Smooth muscle cell (in vitro differentiated cells): ENCODE data around the gene ELMO2. TPM values are rescaled to one million over a fixed set of nuclear protein-coding genes. Genes with fewer than 3 reads are reported as not detected.
A peak's percentile ranks its signal among the peaks of the same experiment; 100 is the strongest.

Experiments
- DNase-seq: peaks from one replicate; lab custom pipeline; 2025; ENCODE audit not compliant: unreplicated experiment; lab: John Stamatoyannopoulos, UW
- H2AFZ ChIP-seq: fragments of 200-600 bp; sonication (generic); 2 replicates; pipeline ENCODE4 v1.6.0; 2016; ENCODE audit warnings: antibody characterized with exemption, low read depth, mild to moderate bottlenecking
- H3F3A ChIP-seq: fragments of 200-600 bp; sonication (generic); 2 replicates; pipeline ENCODE4 v1.6.0; 2017; ENCODE audit warnings: antibody characterized with exemption, low read depth
- H3K27ac ChIP-seq: fragments of 200-600 bp; sonication (generic); 2 replicates; pipeline ENCODE4 v1.5.1; 2016; ENCODE audit warnings: low read depth, mild to moderate bottlenecking
- H3K27me3 ChIP-seq: fragments of 200-600 bp; sonication (generic); 2 replicates; pipeline ENCODE4 v1.6.1; 2016; ENCODE audit warnings: low read depth, mild to moderate bottlenecking
- H3K36me3 ChIP-seq: fragments of 200-600 bp; sonication (generic); 2 replicates; pipeline ENCODE4 v1.5.1; 2016; ENCODE audit warnings: low read depth
- H3K4me1 ChIP-seq: fragments of 200-600 bp; sonication (generic); 2 replicates; pipeline ENCODE4 v1.5.1; 2016; ENCODE audit warnings: low read depth
- H3K4me2 ChIP-seq: fragments of 200-600 bp; sonication (generic); 2 replicates; pipeline ENCODE4 v1.6.0; 2016; ENCODE audit warnings: mild to moderate bottlenecking
- H3K4me3 ChIP-seq: fragments of 200-600 bp; sonication (generic); 2 replicates; pipeline ENCODE4 v1.5.1; 2016; ENCODE audit warnings: mild to moderate bottlenecking
- H3K79me2 ChIP-seq: fragments of 200-600 bp; sonication (generic); 2 replicates; pipeline ENCODE4 v1.6.0; 2016; ENCODE audit warnings: low read depth, mild to moderate bottlenecking
- H3K9ac ChIP-seq: fragments of 200-600 bp; sonication (generic); 2 replicates; pipeline ENCODE4 v1.6.0; 2016; ENCODE audit warnings: low read depth
- H3K9me3 ChIP-seq: fragments of 200-600 bp; sonication (generic); replicated peaks from 2 replicates; pipeline ENCODE4 v1.5.1; 2016; ENCODE audit warnings: low read depth
- H4K20me1 ChIP-seq: fragments of 200-600 bp; sonication (generic); 2 replicates; pipeline ENCODE4 v1.6.0; 2016; ENCODE audit warnings: low read depth
- CTCF ChIP-seq: fragments of 200-600 bp; sonication (generic); IDR thresholded peaks from 2 replicates; pipeline ENCODE4 v1.5.1; 2017; ENCODE audit warnings: borderline replicate concordance, mild to moderate bottlenecking, antibody characterized with exemption; ENCODE audit not compliant: insufficient read depth, poor library complexity, severe bottlenecking
- WGBS: methylation state at CpG from one replicate; pipeline ENCODE4 v1.1.7; 2016; ENCODE audit warnings: low lambda C conversion rate; 5-methylcytosine and 5-hydroxymethylcytosine counted together
- polyA plus RNA-seq: library from polyadenylated mRNA; unstranded; fragments of >200 nt; fragmentation: Nextera tagmentation; extraction: Ambion mirVana; gene quantifications from 2 replicates; pipeline ENCODE4 v1.2.1, GENCODE V29; 2016
- total RNA-seq: library from RNA; depleted of rRNA; stranded (reverse); fragments of >200 nt; gene quantifications from 2 replicates; pipeline ENCODE4 v1.2.3, GENCODE V29; 2014

Gene ELMO2
- total and polyA plus RNA-seq, 2 experiments from 2014 or later: 24.9 to 33.1 TPM

DNA sequence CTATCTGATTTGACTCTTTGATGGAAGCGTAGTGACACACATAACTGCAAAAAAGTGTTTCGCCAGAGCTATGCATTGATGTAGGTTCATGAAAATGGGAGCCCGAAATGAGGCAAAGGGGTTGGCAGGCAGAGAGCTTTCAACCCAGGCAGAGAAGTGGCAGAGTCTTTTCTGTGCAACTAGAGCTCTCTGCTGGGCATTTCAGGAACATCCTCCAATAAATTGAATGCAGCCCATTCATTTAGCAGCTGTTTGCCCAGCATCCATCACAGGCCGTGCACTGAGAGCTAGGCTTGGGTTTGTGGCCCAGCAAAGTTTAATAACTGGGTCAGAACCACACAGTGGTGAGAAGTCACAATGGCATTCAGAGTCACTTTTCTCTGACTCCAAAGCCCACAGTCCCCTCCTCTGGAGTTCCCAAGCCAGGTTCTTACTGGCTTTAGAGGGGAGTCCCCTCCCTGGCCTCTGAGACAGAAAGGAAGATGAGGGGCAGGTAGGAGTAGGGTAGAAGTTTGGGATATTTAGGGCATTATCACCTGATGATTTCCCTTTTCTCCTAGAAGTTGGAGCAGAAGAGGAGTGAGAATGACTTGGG, 31.8 kb upstream of the ELMO2 start:
- TF ChIP-seq CTCF: peak; percentile 14
- no peak overlapping the region for H3K4me2 ChIP-seq
- H2AFZ ChIP-seq: no peak overlapping the region
- H3K27ac ChIP-seq: no peak overlapping the region
- no peaks in the 10 kb centered on the region for H3K4me1 ChIP-seq
- no peaks in the 10 kb centered on the region for H3K36me3 ChIP-seq
- no peaks in the 10 kb centered on the region for H4K20me1 ChIP-seq
- no peaks in the 10 kb centered on the region for H3F3A ChIP-seq
- no peaks in the 10 kb centered on the region for H3K79me2 ChIP-seq
- H3K9me3 ChIP-seq: no peaks in the 10 kb centered on the region
- WGBS: 83% methylated on average over 4 of the region's 4 CpGs
- H3K9ac ChIP-seq: no peak overlapping the region
- H3K4me3 ChIP-seq: no peak overlapping the region
- no peak for DNase-seq
- peaks cover 1% of the 10 kb centered on the region for H3K27me3 ChIP-seq

DNA sequence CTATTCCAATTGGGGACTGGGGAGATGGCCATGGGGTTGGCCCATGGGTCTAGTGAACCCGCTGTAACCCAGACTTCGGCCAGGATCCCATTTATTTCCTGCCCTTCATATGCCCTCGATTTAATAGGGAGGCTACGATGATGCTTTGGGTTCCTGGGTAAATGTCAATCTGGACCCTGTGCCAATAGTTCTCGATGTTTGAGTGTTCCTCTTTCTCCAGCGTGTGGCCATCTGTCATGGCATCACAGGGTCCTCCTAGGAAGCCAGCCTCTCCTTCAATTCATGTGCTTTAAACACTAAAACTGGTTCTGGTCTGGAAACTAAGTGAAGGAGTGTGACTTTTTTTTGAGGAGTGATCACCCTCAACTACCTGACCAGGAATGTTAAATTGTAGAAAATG, 28.7 kb upstream of the ELMO2 start:
- Histone ChIP-seq H3K4me2 (no peak overlapping the region), H2AFZ (no peak overlapping the region), H3K27ac (no peak overlapping the region), H3F3A (no peaks in the 10 kb centered on the region), H3K4me1 (no peaks in the 10 kb centered on the region), H3K9ac (no peak overlapping the region), H3K79me2 (no peaks in the 10 kb centered on the region), H3K27me3 (peaks cover 31% of the 10 kb centered on the region), H3K4me3 (no peak overlapping the region), H3K9me3 (no peaks in the 10 kb centered on the region), H4K20me1 (no peaks in the 10 kb centered on the region), H3K36me3 (no peaks in the 10 kb centered on the region)
- TF ChIP-seq CTCF: no peak
- 85% methylated on average over 6 of the region's 6 CpGs for WGBS
- DNase-seq: no peak

- Histone ChIP-seq H3K9me3 (no peaks in the 10 kb centered on the region), H3F3A (no peaks in the 10 kb centered on the region), H3K27ac (no peak overlapping the region), H3K27me3 (peaks cover 36% of the 10 kb centered on the region), H4K20me1 (no peaks in the 10 kb centered on the region), H3K9ac (no peak overlapping the region), H3K4me1 (no peaks in the 10 kb centered on the region), H3K4me2 (no peak overlapping the region), H3K36me3 (no peaks in the 10 kb centered on the region), H3K4me3 (no peak overlapping the region), H2AFZ (no peak overlapping the region), H3K79me2 (no peaks in the 10 kb centered on the region)
- no peak for TF ChIP-seq CTCF
- DNase-seq: no peak
These were observed 28.2 kb upstream of the ELMO2 start for GRCh38 chr20:46434597-46434996.

DNA sequence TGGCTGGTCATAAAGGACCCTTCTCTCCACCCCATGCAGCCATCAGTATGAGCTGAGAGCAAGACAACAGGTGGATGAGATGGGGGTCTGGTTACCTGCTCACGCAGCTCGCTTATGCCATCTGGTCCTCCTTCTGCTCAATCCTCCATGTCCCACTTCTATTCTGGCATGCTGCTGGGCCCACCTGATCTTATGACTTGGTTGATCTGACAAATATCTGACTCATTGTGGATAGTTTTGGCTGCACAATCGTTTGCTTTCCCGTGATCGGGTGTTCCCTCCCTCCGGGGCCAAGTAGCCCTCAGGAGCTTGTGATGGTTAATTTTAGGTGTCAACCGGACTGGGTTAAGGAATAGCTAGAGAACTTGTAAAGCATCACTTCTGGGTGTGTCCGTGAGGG, 26.6 kb upstream of the ELMO2 start:
- Histone ChIP-seq H3F3A (no peaks in the 10 kb centered on the region), H3K27me3 (peaks cover 52% of the 10 kb centered on the region), H4K20me1 (no peaks in the 10 kb centered on the region), H3K36me3 (no peaks in the 10 kb centered on the region), H3K4me2 (no peak overlapping the region), H3K4me1 (no peaks in the 10 kb centered on the region), H3K9ac (no peak overlapping the region), H3K79me2 (no peaks in the 10 kb centered on the region), H3K9me3 (no peaks in the 10 kb centered on the region), H2AFZ (no peak overlapping the region), H3K27ac (no peak overlapping the region), H3K4me3 (no peak overlapping the region)
- WGBS: 92% methylated on average over 8 of the region's 8 CpGs
- no peak for TF ChIP-seq CTCF
- no peak for DNase-seq
